H1 (cell line): ENCODE data around the gene MMP7.

Experiments
- EZH2 ChIP-seq: fragments of 200-600 bp; sonication (generic); IDR thresholded peaks from 2 replicates; pipeline ENCODE4 v1.7.1; 2012; ENCODE audit warnings: low read depth, mild to moderate bottlenecking, moderate library complexity, low read length, inconsistent platforms; ENCODE audit not compliant: severe bottlenecking
- MAX ChIP-seq: IDR thresholded peaks from 2 replicates; pipeline ENCODE4 v1.6.1; 2012; ENCODE audit warnings: inconsistent platforms
- POLR2A ChIP-seq, 2 experiments: IDR thresholded peaks; 1 replicate in 1 of 2; 2 replicates in 1 of 2; pipeline ENCODE4 v1.6.1; 2011; ENCODE audit warnings: low read depth in 2 of 2, low read length in 2 of 2, mild to moderate bottlenecking in 2 of 2; ENCODE audit errors: control extremely low read depth in 1 of 2
- YY1 ChIP-seq: IDR thresholded peaks from 2 replicates; pipeline ENCODE4 v1.6.1; 2011; ENCODE audit warnings: low read depth, mild to moderate bottlenecking, low read length

DNA sequence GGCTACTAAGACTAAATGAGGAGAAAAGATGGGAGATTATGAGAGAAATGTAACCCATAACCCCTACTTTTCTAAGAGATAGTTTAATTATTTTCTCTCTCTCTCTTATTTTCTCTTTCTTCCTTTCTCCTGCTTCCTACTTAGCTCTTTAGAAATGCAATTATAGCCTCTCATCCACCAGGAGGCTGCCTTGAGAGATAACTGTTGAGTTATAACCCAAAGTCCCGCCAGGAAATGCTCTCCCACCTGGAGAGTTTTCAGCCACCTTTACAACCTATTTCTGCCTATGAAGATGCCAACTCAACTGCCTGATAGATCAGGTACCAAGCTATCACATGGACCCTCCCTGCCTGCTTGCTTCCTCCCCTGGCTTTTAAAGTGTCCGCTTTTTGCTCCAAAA lies 44.0 kb downstream of the MMP7 start:
- TF ChIP-seq EZH2, result no peak
- no peak for TF ChIP-seq YY1
- TF ChIP-seq POLR2A (IDR thresholded peaks at IDR 0.05; ENCODE audit: control extremely low read depth in 1 of 2, low read depth in 2 of 2, low read length in 2 of 2), result no peak
- no peak for TF ChIP-seq MAX
